GM21576 (cell line): ENCODE data around the gene ANO1.
"Not testable (repeated sequence)": the region's sequence is repeated elsewhere in the genome, so short reads cannot be mapped to it uniquely, and the experiment has no call there.

Experiments
- ATAC-seq: cut with Tn5 transposase; IDR thresholded peaks from one replicate; pipeline ENCODE4 v1.9.1; 2021; ENCODE audit warnings: mild to moderate bottlenecking, moderate library complexity; ENCODE audit not compliant: unreplicated experiment

The ANO1 gene

GRCh38 chr11:70204466-70204799 lies 126.3 kb downstream of the ANO1 start:
- peak; percentile 6 for ATAC-seq

DNA sequence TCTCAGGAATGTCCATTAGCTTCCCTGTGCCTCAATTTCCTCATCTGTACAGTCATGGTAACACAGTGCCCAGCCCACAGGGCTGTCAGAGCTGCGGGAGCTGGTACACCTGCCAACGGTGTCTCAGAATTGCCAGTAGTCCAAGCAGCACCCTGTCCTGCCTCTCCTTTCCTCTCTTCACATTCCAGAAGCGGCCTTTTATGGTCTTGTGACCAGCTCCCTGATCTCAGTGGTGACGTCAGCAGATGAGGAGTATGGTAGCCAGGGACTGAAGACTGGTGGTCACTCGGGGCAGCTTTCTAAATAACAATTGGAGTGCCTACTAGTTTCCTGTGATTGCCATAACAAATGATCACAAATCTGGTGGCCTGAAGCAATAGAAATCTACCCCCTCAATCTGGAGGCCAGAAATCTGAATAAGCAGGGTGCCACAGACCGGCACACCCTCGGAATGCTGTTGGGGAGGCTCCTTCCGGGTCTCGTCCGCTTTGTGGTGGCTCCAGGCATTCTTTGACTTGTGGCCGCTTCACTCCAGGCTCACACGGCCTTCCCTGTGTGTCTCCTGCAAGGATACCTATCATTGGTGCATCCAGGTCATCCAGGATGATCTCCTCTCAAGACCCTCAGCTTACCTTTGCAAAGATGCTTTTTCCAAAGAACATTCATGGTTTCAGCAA lies 127.1 kb downstream of the ANO1 start:
- no peak for ATAC-seq

- ATAC-seq, result no peak
Observed at GRCh38 chr11:70205766-70206165, 127.6 kb downstream of the ANO1 start.

- ATAC-seq, result no peak
Observed at GRCh38 chr11:70206226-70206981, 128.3 kb downstream of the ANO1 start.

GRCh38 chr11:70206982-70207376 lies 128.9 kb downstream of the ANO1 start:
- no peak for ATAC-seq

GRCh38 chr11:70207531-70208131 lies 129.5 kb downstream of the ANO1 start:
- no peak for ATAC-seq

- ATAC-seq, result no peak
Observed at GRCh38 chr11:70209391-70209912, 131.3 kb downstream of the ANO1 start.

- no peak for ATAC-seq
Observed at GRCh38 chr11:70210051-70210501, 132.0 kb downstream of the ANO1 start.

DNA sequence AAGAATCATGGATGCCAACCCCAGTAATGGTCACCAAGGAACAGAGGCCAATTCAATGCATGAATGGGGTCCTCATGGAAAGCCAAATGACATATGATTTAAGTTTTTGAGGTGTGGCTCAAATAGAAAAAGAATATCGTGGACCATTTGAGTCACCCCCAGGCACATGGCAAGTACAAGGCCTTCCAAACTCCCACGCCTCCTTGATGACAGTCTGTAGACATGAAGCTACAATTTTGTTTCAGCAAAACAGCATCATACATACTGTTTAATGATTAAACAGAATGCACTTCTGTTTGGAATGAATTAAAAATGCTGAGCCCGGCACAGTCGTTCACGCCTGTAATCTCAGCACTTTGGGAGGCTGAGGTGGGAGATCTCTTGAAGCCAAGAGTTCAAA lies 132.4 kb downstream of the ANO1 start:
- ATAC-seq, result no peak

DNA sequence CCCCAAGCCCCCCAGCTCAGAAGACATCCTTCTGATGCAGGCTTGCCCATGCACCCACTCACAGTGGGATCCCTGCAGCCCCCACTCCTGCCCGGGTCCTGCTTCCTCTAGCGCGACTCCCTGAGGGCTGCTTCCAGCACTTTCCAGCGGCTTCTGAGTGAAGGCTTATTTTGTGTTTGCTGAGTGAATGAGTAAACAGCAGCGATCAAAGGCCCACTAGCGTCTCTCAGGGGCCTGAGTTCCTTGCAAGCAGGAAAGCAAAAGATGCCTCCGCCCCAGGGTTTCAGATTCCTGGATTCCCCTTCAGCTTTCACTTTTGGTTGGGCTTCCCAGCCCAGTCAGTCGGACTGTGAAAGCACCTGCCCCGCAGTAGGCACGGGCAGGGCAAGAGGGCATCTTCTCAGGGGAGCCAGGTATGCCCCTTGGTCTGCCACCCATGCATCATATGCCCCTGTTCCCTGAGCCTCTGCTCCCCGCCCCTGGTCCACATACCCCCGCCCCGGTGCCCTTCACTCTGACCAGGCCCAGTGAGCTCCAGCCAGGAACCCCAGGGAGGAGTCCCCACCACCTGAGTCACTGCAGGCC lies 134.2 kb downstream of the ANO1 start:
- no peak for ATAC-seq

DNA sequence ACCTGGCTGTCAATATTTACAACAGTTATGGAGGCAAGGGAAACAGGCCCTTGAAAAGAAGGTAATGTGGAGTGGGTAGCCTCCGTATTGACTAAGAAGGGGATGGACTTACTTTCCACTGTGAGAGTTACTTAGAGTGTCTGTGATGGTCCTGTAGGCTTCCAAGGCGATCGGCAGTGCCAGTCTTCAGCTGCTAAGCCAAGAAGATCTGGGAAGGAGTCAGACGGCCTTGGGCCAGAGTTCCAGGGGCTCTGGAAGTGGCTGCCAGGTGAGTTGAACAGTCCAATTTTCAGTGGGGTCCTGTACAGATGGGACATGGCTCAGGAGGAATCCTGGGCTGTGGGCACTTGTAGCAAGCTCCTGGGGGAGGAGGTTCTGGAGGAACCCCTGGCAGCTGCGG lies 139.3 kb downstream of the ANO1 start:
- ATAC-seq, result not testable (repeated sequence)

DNA sequence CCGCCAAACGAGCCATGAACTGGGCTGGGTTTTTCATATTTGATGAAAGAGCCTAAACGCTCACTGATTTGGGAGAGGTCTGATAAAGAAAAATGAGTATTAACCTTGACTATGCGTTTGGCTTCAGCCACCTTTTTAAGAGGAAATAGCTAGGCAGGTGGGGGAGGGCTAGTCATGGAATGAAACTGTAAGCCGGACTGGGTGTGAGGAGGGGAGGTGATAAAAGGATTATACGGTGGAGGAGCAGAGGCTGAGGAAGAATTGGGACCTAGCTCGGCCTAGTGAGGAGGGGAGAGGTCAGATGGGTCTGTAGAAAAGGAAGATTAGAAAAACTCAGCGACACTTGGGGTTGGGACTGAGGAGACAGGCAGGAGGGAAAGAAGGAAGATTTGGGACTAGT lies 140.0 kb downstream of the ANO1 start:
- ATAC-seq, result not testable (repeated sequence)

DNA sequence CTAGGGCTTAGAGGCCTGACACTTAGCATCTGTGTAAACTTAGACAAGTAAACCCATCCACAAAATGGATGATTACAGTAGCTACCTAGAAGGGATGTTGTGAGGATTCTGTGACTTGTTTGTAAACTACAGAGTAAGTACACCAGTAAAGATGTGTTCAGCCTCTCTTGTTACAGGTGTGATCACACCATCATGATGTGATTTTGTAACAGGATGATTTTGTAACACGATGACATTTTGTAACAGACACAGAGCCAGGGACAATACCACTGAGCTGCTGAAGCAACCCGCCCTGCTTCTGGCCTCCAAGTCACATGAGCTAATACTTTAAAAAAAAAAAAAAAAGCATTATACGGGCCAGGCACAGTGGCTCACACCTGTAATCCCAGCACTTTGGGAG lies 142.0 kb downstream of the ANO1 start:
- ATAC-seq, result no peak

- no peak for ATAC-seq
Observed at GRCh38 chr11:70220920-70221319, 142.8 kb downstream of the ANO1 start.

DNA sequence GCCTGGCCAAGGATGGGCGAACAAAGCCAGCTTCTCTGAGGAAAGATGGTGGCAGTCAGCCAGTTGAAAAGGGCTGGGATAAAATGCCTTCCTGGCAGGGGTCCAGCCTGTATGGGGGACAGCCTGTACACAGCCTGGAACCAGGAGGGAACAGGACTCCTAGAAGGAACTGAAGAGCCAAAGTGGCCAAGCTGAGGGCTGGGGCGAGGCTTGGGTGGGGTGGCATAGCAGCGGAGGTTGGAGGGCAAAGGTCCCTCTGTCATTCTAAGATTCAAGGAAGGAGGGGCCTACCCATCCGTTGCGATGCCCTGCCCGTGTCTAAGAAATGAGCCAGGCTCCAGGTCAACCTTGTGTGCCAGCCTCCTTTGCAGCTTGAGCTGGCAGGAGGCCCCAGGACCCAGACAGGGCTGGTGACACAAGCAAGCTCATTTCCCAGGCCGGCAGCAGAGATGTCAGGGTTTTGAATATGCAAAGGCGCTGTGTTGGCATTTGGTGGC lies 147.6 kb downstream of the ANO1 start:
- ATAC-seq, result no peak

DNA sequence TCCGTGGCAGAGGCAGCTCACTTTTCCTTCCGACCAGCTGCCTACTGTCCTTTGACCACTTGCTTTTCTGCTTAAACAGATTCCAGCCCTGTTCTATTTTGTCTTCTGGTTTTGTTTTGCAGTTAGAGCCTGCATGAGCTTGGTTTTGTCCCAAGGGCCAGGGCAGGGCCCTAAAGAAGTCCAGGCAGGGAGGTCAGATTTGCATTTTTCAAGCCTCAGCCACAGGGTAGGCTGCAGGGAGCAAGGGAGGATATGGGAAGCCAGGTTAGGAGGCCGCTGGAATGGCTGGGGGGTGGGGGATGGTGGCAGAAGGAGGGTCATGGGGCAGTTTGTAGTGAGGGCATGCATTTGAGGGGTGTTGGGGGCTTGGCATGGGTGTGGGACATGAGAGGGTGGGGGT lies 148.1 kb downstream of the ANO1 start:
- no peak for ATAC-seq

DNA sequence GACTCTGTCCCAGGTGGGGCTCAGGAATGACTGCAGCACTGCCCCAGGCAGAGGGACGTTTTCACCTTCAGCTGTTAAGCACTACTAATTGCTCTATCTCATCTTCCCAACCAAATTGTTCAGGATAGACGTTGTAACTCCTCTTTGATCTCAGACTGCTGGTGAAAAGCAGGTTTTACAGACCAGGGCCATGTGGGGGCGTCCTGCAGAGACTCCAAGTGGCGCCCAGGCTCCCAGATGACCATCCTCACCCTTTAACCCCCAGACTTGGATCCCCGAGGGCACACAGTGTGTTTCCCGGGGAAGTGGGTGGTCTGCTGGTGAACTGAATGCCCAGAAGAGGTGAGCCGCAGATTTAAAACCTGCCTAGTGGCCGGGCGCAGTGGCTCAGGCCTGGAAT lies 148.8 kb downstream of the ANO1 start:
- ATAC-seq, result no peak

DNA sequence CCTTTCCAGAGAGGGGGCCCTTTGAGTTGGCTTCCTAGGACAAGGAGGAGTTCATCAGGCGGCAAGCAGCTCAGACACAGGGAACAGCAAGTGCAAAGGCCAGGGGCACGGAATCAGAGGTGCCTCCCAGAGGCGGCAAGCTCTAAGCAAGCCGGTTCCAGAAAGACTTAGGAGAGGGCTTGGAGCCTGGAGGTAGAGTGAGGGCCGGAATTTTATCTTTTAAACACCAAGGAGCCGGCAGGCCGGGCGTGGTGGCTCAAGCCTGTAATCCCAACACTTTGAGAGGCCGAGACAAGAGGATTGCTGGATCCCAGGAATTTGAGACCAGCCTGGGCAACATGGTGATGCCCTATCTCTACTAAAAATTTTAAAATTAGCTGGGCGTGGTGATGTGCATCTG lies 151.6 kb downstream of the ANO1 start:
- ATAC-seq, result no peak

GRCh38 chr11:70230151-70230839 lies 152.2 kb downstream of the ANO1 start:
- ATAC-seq, result no peak

- no peak for ATAC-seq
Observed at GRCh38 chr11:70230840-70231710, 153.0 kb downstream of the ANO1 start.
